ENCODE results near the gene NTM.

GRCh38 chr11:132301465-132301864, 931.0 kb downstream of the NTM start:
- TF ChIP-seq, protein P1, sequence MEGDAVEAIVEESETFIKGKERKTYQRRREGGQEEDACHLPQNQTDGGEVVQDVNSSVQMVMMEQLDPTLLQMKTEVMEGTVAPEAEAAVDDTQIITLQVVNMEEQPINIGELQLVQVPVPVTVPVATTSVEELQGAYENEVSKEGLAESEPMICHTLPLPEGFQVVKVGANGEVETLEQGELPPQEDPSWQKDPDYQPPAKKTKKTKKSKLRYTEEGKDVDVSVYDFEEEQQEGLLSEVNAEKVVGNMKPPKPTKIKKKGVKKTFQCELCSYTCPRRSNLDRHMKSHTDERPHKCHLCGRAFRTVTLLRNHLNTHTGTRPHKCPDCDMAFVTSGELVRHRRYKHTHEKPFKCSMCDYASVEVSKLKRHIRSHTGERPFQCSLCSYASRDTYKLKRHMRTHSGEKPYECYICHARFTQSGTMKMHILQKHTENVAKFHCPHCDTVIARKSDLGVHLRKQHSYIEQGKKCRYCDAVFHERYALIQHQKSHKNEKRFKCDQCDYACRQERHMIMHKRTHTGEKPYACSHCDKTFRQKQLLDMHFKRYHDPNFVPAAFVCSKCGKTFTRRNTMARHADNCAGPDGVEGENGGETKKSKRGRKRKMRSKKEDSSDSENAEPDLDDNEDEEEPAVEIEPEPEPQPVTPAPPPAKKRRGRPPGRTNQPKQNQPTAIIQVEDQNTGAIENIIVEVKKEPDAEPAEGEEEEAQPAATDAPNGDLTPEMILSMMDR (IDR thresholded peaks at IDR 0.05): no peak
- no peak for TF ChIP-seq POLR2A (IDR thresholded peaks at IDR 0.05)

Measured in Peyer's patch (tissue), 4 donors.